NCI-H2171 treated with DMSO at 0.1 percent for 48 hours (cell line): Measurements from ENCODE around the gene CCSAP.

ENCODE experiments used
- DNase-seq: peaks from one replicate; lab custom pipeline; 2025; lab: John Stamatoyannopoulos, UW

Gene CCSAP

GRCh38 chr1:229286099-229286766 is 56.6 kb downstream of the CCSAP start:
- no peak for DNase-seq

GRCh38 chr1:229285440-229285839 is 57.4 kb downstream of the CCSAP start:
- no peak for DNase-seq

GRCh38 chr1:229284887-229285286 is 58.0 kb downstream of the CCSAP start:
- no peak for DNase-seq

GRCh38 chr1:229283183-229283611 is 59.6 kb downstream of the CCSAP start:
- DNase-seq = no peak

GRCh38 chr1:229282295-229282823 is 60.5 kb downstream of the CCSAP start:
- DNase-seq = no peak

- no peak for DNase-seq
These were observed 61.4 kb downstream of the CCSAP start for GRCh38 chr1:229281339-229281926.

- no peak for DNase-seq
These were observed 61.9 kb downstream of the CCSAP start for GRCh38 chr1:229280921-229281320.

- no peak for DNase-seq
These were observed 62.6 kb downstream of the CCSAP start for GRCh38 chr1:229280037-229280828.

GRCh38 chr1:229279242-229279641 is 63.6 kb downstream of the CCSAP start:
- no peak for DNase-seq

- peak; percentile 32 for DNase-seq
These were observed 64.6 kb downstream of the CCSAP start for GRCh38 chr1:229278120-229278741.

- DNase-seq = no peak
These were observed 67.8 kb downstream of the CCSAP start for GRCh38 chr1:229275005-229275404.

GRCh38 chr1:229273507-229274232 is 69.2 kb downstream of the CCSAP start:
- no peak for DNase-seq

- peak; percentile 84 for DNase-seq
These were observed 70.4 kb downstream of the CCSAP start for GRCh38 chr1:229272164-229273158.

GRCh38 chr1:229271448-229272159 is 71.2 kb downstream of the CCSAP start:
- no peak for DNase-seq
